Fibroblast of upper back skin (primary cell): Measurements from ENCODE around the gene SLC9A8.
"Not testable (repeated sequence)": the region's sequence is repeated elsewhere in the genome, so short reads cannot be mapped to it uniquely, and the experiment has no call there.

Source experiments
- DNase-seq: peaks from one replicate; pipeline ENCODE4 v3.0.0-alpha.2; 2013

SLC9A8 gene

DNA sequence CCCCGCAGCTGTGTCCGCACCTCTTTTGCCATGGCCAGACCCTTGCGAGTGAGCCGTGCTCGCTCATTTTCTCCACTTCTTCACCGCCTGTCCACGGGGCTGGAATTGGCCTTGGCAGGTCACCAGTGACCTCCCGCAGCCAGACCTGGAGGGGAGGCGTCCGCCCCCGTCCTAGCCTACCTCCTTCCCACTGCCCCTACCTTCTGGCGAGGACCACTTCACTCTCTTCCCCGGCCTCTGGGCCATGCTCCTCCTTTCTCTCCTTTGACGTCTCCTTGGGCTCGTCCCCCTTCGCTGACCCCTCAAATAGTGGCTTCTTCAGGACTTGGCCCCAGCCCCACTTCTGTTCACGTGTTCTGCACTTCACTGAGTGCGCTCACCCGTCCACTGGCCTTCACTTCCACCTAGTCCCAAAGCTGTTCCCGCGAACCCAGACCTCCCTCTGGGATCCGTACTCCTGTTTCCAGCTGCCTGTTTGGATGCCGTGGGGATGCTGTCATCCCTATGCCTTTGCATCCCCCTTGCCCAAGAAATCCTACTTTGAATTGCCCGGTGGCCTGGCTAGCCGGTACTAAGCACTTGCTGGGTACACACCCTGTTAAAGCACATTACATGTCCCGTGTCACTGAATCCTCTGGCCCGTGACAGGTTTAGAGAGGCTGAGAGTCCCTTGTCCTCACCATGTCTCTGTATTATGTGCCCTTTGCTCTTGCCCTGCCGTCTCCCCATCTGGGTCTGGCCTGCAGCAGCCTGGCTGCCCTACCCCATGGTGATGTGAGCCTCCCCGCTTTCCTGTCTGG, 69.7 kb downstream of the SLC9A8 start:
- DNase-seq: no peak

DNA sequence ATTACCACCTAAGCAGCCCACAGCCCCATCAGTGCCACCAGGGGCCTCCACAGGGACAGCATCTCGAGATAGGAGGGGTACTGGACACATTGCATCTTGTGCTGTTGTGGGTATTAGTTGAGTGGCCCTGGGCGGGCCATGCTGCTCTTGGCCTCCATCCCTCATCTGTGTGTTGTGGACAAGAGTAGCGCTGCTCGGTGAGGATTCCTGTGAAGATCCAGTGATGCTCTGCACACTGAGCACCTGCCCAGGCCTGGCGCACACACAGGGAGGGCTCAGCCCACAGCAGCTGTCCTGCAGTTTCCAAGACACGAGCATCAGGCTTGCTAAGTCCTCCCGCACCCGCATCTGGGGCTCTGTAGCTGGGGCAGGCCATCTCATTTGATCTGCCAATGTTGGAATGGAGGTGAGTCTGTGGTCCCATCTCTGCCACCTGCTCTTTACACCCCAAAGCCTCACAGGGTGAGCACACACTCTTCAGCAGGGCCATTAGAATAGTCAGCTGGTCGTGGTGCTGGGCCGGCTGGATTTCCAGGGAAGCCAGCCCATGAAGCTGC, 70.7 kb downstream of the SLC9A8 start:
- DNase-seq: no peak

DNA sequence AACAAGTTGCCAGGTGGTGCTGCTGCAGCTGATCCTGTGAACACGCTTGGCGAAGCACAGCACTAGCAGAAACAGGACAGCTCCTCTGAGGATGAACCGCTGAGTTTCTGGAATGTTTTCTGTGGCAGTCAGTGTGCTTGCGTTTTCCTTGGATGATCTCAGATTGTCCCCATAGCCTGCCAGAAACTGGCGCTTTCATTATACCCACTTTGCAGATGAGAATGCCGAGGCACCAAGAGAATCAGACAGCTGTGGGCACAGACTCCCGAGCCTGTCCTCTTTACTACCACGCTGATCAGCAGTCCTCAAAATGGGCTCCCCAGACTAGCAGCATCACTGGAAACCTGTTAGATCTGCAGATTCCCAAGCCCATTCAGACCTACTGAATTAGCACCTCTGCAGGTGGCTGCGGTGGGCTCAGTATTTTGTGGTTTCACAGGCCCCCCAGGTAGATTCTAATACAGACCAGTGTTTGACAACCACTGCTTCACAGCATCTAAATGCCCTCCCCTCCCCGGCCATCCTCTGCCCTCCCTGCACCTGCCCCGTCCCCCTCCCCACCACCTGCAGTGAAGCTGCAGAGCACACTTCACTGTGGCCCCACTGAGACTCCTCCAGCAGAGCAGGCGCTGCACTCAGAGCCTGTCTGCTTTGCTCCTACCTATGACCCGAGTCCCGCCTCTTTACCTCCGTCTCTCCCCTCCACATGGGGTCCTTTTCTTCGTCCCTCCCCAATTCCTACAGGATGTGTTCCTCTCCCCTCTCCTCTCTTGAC, 73.1 kb downstream of the SLC9A8 start:
- no peak for DNase-seq

DNA sequence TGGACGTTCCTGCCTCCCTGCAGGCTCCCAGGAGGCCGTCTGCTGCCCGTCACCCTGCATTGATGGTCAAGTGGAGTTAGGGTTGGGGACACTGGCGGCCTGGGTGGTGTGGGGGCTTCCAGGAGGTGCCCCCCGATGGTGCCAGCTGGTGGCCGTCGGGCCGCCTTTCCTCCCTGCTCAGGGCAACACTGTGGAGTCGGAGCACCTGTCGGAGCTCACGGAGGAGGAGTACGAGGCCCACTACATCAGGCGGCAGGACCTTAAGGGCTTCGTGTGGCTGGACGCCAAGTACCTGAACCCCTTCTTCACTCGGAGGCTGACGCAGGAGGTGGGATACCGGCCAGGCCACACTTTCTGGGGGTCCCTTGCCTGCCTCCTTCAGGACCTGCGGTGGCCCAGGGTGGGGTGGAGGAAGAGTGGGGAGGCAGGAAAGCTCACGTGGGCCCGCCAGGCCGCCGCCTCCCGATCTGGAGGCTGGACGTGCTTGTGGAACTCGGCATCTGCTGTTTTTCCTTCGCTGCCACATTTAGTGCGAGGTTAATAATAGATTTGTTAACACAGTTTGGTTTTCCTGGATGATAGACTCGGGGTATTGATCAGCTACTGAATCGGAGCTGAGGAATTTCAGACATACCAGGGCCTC, 74.1 kb downstream of the SLC9A8 start:
- DNase-seq: no peak

DNA sequence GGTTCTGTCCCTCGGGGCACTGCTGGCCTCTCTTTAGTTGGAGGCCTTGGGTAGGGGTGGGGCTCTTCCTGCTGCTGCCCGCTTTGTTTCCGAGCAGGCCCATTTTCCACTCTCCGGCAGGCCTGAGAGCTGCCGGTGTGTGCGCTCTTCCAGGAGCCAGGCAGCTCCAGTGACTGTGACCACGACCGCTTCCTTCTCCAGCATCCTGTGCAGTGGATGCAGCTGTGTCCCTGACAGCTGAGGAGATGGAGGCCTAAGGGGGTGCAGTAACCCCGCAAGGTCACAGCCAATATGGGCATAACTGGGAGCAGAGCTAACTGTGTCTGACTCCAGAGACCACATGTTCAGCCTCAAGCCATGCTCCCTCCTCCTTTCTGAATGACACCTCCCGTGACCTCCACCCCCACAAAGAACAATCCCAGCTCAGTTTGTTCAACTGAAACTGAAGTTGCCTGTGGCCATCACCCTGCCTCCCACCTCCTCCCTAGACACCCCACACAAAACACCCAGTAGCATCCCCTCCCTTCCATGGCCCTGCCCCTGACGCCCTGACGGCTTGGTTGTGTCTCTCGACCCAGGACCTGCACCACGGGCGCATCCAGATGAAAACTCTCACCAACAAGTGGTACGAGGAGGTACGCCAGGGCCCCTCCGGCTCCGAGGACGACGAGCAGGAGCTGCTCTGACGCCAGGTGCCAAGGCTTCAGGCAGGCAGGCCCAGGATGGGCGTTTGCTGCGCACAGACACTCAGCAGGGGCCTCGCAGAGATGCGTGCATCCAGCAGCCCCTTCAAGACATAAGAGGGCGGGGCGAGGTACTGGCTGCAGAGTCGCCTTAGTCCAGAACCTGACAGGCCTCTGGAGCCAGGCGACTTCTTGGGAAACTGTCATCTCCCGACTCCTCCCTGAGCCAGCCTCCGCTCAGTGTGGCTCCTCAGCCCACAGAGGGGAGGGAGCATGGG, 74.9 kb downstream of the SLC9A8 start:
- DNase-seq: no peak

DNA sequence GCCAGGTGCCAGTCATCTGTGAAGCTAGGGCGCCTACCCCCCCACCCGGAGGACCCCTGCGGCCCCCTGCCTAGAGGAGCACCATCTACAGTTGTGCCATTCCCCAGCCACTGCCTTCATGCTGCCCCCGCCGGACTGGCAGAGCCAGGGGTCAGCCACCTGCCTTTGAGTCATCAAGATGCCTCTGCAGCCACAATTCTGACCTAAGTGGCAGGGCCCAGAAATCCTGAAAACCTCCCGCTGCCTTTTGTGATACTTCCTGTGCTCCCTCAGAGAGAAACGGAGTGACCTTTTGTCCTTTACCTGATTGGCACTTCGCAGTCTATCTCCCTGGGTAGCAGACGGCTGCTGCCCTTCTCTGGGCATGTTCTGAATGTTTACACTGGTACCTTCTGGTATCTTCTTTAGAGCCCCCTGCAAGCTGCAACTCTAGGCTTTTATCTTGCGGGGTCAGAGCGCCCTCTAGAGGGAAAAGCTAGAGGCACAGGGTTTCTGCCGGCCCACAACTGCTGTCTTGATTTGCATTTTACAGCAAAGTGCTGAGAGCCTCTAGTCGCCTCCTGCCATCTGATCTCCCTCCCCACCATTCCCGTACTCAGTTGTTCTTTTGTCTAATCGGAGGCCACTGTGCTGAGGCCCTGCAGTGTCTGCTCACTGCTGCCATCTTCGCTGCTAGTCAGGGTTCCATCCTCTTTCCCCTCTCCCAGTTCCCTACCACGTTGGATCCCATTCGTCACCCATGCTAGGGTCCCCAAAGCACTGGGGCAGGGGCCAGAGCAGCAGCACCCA, 75.8 kb downstream of the SLC9A8 start:
- DNase-seq: peak; percentile 41

DNA sequence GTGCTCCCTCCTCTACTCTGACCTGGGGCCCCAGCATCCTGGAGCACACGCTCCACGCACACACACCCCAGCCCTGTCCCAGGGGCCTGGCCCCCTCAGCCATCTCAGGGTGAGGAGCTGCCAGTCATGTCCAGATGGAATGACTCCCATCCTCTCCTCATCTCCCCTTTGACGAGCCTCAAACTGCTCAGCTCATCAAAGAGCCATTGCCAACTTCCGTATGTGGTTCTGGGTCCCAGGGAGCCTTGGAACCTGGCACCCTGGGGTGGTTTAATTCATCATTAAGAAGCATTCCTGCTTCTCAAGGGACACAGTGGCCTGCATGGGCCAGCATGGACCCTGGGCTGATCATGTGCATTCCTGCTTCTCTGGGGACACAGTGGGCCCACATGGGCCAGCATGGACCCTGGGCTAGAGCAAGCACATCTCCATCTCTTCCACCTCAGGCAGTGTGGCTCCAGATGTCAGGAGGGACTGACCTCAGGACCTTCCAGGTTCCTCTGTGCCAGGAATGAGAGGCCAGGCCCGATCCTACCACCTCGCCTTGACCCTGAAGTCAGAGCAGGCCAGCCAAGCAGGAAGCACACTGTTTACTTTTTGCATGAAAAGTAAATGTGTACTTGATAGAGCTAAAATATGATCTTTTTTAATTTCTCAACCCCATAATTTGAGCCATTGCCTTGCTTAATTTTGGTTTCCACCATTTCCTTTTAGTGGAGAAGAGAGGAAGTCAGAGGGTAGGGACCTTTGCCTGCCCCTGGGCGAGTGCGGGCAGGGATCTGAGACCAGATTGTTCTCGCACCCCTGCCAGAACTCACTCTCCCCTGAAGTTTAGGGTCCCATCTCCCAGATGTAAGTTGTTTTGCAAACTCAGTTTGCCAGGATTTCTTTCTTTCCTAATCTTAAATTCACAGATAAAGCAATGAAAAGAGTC, 76.6 kb downstream of the SLC9A8 start:
- no peak for DNase-seq

DNA sequence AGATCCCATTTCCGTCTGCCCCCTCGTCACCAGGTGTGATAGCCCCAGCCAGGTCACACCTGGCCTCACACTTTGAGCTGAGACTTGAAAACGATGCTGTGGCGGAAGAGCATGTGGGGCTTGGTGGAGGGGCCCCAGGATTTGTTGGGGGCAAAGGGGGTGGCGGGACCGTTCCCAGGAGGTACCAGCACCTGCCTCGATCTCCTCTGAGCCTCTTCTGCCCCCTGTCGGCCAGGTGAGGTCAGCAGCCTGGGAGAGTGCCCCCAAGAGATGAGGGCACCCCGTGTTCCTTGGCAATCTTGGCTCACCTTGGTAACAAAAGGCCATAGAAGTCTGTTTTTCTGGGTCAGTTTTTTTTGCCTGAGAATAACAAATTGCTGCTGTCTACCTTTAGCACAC, 77.3 kb downstream of the SLC9A8 start:
- DNase-seq: no peak

DNA sequence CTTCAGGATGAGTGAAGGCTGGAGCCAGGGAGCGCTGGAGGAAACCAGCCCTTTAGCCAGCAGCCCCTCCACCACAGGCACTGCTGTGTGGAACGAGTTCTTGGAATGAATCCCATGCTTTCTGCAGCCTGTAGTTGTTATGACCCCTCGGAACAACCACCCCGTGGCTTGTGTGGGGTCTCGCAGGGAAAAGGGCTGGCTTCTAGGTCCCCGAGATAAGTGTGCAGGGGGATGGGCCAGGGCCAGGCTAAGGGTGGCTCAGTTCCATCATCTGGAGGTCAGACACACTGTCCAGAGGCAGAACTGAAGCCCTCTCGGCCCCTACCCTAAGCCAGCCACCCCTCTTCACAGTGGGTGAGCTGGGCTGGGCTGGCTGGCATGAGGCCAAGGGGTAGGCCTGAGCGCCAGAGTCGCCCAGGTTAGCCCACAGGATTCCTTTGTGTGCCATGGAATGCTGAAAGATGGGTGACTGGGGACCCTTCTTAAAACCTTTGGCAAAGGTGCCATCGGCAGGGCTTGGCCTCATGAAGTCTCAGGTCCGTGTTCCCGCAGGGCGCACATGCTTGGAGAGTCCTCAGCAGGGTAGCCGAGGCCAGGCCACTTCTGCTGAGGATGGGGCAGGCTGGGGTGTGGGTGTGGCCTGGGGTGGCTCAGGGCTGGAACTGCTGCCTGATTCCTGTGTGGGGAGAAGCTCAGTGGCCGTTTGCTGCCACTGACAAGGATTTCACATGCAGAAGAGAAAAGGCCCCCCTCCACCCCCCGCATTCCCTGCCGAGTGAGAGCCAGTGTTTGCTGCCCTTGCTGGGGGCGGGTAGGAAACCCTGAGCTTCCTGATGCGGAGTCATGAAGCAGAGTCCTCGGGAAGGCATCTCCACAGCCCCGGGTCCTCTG, 78.1 kb downstream of the SLC9A8 start:
- DNase-seq: peak; percentile 35

DNA sequence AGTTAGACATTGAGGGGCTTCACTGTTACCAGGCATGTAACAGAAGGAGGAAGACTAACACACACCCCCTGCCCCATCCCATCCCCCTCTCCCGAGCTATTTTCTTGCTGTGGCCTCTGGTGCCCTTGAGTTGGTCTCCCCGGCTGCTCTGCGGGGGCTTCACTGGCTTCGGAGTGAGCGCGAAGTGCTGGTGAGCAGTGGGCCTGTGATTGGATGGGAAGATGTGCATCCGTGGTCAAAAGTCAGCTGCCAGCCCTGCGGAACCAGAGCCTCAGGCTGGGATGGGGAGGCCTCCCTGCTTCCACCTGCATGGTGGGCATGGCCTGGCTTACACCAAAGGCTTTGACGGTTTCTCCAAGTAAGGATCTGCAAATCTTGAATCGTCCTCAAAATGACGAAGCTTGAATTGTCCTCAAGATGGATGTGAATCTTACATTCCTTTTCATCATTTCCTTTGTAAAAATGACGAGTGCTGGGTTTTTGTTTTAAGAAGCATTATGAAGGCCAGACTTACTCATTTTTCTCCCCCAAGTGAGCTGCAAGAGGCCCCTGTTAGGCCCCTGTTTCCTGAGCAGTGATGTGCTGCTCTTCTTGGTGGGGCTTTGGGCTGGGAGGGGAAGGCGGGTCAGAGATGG, 79.0 kb downstream of the SLC9A8 start:
- peak; percentile 66 for DNase-seq

DNA sequence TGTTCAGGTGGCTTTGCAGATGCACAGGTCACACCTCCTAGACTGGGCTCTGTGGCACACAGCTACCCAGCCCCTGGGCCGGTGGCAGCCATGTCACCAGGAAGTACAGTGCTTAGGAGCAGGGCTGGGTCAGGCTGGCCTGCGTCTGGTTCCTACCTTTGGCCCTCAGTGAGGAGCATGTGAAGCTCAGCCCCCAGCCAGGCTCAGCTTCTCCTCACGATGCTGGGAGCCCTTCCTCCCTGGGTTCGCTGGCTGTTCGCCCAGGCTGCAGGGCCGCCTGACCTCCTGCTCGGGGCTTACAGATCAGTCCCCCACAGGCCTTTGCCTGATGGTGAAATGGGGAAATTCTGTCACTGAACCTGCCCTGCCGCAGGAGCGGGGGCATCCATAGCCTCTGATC, 79.6 kb downstream of the SLC9A8 start:
- no peak for DNase-seq

DNA sequence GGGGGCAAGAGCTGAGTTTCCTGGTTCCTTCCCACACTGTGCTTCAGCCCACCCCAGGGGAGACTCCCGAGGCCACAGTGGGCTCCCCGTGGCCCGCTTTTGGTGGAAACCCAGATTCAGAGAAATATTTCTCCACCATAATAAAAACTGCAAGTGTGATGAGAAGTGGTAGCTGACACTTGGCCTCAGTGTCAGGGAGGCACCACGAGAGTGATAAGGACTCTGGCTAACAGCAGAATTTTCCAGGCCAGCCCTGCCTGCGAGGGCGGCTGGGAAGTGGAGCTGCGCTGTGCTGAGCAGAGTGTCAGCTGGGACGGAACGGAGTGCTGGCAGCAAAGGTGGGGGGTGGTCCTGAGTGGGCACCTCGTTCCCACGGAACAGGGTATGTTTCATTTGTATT, 80.2 kb downstream of the SLC9A8 start:
- DNase-seq: no peak

DNA sequence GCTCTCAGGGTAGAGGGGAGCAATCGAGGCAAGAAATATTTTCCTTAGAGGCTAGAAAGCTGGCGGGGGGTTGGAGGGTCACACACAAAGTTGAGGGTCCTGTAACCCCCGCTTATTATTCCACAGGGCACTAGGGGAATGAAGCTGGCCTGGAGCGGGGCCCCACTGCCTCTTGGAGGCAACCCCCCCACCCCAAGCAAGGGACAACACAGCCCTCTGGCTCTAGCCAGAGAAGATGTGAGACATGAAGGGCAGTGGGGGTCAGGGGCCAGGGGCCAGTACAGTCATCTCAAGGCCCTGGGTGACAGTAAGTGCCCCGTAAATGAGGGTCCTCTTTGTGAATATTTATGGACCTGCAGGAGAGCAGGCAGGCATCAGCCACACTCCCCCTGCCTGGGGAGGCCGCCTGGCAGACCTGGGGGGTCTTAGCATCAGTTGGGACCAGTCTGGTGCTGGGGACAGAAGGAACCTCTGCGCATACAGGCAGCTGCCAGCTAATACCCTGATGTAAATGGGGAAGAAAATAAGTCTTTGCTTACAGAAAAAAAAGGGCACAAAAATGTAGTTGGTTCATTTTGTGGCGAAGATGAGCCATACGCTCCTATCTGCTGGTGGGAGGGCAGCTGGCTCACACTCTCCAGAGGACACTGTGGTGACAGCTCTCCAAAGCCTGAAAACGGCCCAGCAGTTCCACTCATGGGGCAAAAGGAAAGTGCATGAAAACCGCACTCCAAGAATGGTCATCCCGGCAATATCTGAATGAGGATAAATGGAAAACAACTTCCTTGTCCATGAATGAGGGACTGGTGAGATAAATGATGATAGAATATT, 80.8 kb downstream of the SLC9A8 start:
- DNase-seq: no peak

DNA sequence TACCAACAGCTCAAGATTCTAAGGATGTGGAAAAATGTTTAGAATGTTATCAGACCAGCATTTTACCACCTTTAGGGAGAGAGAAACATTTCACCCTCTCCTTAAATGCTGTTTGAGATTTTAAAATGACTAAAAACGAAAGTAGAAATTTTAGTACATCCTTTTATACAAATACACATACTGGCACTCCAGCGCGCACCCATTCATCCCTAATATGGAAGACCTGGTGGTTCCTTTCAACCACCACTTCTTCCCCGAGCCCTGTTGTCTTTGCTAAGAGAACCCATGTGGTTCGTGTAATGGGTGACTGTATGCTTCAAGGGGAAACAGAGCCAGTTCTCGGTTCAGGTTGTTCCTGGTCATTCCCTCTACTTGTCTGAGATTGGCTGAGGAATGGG, 81.4 kb downstream of the SLC9A8 start:
- DNase-seq: no peak

DNA sequence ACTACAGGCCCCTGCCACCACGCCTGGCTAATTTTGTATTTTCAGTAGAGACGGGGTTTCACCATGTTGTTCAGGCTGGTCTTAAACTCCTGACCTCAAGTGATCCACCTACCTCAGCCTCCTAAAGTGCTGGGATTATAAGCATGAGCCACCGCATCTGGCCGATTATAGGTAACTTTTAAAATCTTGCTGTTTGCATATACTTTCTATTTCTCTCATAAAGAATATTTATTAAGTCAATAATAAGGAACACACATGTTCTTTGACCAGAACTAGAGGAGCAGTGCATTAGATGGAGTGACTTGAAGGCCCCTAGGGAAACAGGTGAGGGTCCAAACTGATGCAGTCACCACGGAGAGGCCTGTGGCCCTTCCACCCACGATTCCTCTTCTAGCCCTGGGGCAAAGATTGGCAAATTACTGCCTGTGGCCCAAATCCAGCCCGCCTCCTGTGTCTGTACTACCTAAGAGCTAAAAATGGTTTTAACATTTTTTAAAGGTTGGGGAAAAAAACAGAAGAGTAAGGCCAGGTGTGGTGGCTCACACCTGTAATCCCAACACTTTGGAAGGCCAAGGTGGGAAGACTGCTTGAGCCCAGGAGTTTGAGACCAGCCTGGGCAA, 83.0 kb downstream of the SLC9A8 start:
- DNase-seq: not testable (repeated sequence)

DNA sequence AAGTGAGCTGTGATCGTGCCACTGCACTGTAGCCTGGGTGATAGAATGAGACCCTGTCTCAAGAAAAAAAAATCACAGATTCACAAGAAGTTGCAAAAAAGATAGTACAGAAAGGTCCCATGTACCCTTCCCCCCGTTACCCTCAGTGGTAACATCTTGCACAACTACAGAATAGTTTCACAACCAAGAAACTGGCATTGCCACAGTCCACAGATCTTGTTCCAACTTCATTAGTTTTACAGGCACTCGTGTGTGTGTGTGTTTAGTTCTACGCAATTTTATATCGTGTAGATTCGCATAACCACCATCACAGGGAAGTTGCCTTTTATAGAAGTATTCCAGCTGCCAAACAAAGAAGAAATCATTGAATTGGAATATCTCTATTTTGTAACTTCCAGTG, 83.6 kb downstream of the SLC9A8 start:
- no peak for DNase-seq
